Measurements from ENCODE around the gene PLEKHG4B.

PLEKHG4B gene

GRCh38 chr5:139579-140442 is 47.8 kb downstream of the PLEKHG4B start:
- no peak for DNase-seq

- DNase-seq: no peak
These were observed 48.5 kb downstream of the PLEKHG4B start for GRCh38 chr5:140443-140829.

DNA sequence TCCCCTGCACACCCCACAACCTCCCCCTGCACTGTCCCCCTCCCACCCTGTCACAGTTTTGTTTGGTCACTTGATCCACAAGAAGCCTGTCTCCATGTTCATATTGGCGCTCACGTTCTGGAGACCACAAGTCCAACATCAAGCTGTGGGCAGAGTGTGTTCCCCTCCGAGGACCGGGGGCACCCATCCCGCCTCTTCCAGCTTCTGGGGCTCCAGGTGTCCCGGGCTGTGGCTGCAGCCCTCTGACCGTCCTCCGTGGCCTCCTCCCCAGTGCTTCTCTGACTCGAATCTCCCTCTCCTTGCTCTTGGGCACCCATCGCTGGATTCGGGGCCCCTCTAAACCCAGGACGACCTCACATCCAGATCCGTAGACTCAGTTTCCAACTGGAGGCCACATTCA is 49.2 kb downstream of the PLEKHG4B start:
- no peak for DNase-seq

- no peak for DNase-seq
These were observed 49.8 kb downstream of the PLEKHG4B start for GRCh38 chr5:141761-142160.

GRCh38 chr5:142246-142810 is 50.4 kb downstream of the PLEKHG4B start:
- no peak for DNase-seq

DNA sequence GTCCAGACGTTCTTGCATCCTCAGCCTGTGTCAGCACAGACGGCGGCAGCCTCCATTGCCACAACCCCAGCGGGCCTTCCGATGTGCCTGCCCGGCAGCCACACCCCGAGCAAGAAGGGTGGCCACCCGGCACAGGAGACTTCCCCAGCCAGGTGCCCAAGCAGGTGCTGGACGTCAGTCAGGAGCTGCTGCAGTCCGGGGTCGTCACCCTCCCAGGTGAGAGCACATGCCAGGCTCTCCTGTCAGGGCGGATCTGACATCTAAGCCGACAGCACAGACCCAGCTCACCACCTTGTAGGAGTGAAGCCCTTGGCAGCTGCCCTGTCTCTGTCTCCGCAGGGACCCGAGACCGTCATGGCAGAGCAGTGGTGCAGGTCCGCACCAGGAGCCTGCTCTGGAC is 51.1 kb downstream of the PLEKHG4B start:
- no peak for DNase-seq

GRCh38 chr5:144941-145340 is 53.0 kb downstream of the PLEKHG4B start:
- no peak for DNase-seq

DNA sequence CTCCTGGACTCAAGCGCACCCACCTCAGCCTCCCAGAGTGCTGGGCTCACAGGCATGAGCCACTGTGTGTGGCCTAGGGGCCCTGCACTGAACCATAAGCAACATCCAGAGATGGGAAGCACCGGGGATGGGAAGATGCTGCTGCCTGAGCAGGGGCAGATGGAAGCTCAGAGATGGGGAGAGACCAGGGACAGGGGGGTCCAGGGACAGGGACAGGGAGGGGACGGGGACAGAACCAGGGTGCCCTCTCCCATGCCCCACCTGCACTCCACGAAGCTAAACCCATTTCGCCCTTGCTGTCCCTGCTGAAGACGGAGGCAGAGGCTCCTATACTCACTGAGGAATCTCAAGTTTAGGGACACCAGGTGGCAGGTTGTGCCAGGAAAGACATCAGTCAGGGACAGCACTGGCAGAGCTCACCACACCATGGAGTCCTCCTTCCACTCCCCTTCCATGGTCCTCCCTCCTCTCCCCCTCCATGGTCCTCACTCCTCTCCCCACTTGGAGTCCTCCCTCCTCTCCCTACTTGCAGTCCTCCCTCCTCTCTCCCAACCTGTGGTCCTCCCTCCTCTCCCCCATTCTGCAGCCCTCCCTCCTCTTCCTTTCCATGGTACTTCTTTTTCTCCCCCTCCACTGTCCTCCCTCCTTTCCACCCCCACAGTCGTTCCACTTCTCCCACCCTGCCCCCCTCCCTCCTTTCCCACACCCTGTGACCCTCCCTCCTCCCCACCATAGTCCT is 53.8 kb downstream of the PLEKHG4B start:
- DNase-seq: no peak

DNA sequence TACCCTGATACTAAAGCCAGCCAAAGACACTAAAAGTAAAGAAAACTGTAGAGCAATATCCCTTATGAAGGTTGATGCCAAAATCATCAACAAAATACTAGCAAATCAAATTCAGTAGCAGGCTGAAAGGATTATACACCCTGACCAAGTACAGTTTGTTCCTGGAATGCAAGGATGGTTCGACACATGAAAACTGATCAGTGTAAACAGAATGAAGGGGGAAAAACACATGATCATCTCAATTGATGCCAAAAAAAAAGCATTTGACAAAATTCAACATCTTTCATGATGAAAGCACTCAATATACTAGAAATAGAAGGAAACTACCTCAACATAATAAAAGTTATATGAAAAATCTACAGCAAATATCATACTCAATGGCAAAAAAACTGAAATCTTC is 55.8 kb downstream of the PLEKHG4B start:
- no peak for DNase-seq

DNA sequence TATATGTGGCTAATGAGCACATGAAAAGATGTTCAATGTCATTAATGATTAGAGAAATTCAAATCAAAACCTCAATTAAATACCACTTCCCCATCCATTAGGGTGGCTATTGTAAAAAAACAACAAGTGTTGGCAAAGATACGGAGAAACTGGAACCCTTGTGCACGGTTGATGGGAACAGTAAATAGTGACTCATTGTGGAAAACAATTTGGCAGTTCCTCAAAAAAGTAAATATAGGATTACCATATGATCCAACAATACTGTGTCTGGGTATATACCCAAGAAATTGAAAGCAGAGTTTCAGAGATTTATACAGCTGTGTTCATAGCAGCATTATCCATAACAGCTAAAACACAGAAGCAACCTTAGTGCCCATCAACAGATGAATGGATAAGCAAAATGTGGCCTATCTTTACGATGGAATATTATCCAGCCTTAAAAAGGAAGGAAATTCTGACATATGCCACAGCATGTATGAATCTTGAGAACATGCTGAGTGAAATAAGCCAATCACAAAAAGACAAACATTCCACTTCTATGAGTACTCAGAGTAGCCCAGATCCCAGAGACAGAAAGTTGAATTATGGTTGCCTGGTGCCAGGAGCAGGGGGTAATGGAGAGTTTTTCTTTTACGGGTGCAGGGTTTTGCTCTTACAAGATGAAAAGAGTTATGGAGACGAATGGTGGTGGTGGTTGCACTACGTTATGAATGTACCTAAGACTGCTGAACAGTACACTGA is 57.9 kb downstream of the PLEKHG4B start:
- no peak for DNase-seq

- no peak for DNase-seq
These were observed 58.8 kb downstream of the PLEKHG4B start for GRCh38 chr5:150746-151145.

DNA sequence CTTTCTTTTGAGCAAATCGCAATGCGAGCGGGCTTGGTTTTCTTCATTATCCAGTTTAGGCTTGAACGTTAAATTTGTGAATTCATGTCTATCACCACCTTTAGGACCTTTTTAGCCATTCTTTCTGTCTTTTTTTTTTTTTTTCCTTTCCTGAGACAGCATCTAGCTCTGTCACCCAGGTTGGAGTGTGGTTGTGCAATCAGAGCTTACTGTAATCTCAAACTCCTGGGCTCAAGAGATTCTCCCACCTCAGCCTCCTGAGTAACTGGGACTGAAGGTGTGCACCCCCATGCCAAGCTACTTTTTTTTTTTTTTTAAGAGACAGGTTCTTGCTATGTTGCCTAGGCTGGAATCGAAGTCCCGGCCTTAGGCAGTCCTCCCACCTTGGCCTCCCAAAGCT is 60.1 kb downstream of the PLEKHG4B start:
- no peak for DNase-seq

GRCh38 chr5:153256-153655 is 61.3 kb downstream of the PLEKHG4B start:
- DNase-seq: no peak

DNA sequence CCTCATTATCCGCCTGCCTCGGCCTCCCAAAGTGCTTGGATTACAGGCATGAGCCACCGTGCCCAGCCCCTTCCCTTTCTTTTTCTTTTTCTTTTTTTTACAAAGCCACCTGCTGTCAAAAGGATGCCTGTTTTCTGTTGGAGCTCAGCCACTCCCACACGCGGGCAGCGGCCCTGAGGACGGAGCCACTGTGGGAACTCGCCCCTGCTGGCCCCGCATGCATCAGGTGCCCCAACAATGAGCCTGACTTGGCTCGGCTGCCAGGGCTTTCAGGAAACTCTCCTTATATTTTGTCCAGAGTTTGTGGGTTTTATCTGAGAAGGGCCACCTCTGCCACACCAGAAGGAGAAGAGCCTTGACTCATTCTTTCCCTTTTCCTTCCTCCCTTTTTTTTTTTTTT is 62.3 kb downstream of the PLEKHG4B start:
- no peak for DNase-seq

DNA sequence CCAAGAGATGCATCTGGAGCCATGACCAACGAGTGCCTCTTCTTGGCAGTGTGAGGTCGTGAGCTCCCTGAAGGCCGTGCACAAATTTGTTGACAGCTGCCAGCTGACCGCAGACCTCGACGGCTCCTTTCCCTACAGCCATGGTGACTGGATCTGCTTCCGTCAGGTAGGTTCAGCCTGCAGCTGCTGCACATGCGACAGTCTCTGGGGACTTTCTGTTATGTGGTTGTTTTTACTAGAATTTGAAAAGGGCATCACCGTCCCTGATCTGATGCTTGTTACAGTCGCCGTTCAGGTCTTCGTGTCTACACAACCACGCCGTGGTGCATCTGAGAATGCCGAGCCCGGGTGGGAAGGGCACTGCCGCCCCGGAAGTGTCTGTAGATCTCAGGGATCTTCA is 62.9 kb downstream of the PLEKHG4B start:
- no peak for DNase-seq

GRCh38 chr5:155651-156410 is 63.9 kb downstream of the PLEKHG4B start:
- DNase-seq: no peak

DNA sequence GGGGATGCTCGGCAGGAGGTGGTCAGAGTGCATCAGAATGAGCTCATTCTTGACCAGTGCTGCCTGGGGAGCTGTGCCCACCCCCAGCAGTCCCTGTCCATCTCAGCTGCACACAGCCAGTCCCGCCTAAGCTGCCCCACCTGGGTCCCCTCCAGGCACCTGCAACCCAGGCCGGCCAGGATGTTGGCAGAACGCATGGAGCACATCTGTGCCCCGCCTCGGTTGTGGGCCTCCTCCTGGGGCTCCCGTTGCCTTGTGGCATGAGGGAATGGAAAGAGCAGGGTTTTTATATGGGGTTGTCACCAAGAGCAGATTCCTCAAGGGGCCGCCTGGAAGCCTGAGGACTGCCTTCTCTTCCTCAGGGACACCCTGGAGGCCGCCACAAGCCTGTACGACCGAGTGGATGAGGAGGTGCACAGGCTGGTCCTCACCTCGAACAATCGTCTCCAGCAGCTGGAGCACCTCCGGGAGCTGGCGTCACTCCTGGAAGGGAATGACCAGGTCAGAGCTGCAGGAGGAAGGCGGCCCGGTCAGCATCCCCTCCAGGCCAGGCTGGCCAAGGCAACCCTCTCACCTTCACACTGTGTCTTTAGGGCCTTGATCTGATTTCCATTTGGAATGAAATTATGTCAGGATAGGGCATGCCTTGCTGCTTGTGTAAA is 64.6 kb downstream of the PLEKHG4B start:
- DNase-seq: no peak

- DNase-seq: no peak
These were observed 65.3 kb downstream of the PLEKHG4B start for GRCh38 chr5:157126-157715.

DNA sequence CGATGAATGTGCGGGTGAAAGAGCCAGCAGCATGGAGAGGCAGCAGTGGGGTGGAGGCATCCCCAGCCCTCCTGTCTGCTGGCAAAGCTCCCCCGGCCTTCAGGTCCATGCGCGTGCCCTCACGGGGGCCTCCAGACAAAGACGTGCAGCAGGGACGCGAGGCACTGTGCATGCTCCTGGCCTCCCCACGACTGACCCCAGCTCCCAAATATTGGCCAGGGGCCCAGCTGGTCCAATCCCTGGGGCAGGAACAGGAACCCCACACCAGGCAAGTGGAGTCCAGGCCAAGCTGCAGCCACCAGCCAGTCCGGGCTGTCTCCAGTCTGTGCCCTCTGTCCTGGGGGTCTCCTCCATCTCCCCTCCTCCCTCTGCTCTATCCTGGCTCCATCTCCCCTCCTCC is 65.8 kb downstream of the PLEKHG4B start:
- DNase-seq: no peak

- DNase-seq: no peak
These were observed 67.0 kb downstream of the PLEKHG4B start for GRCh38 chr5:158807-159447.
